DND-41 (cell line): ENCODE measurements around the gene TPX2.

Experiments used
- ATAC-seq: fragments of 200-7000 bp; cut with Tn5 transposase; 3 replicates; pipeline ENCODE4 v1.9.1; 2021; ENCODE audit warnings: low read depth; ENCODE audit not compliant: insufficient read depth
- DNase-seq: peaks from one replicate; pipeline ENCODE4 v3.0.0-alpha.2; 2020
- H2AFZ ChIP-seq: 2 replicates; pipeline ENCODE4 v1.6.0; 2012; ENCODE audit warnings: low read depth, low read length
- H3K27ac ChIP-seq: 2 replicates; pipeline ENCODE4 v1.5.1; 2012; ENCODE audit warnings: low read length, inconsistent platforms
- H3K27me3 ChIP-seq: fragments of 200-600 bp; sonication (generic); 2 replicates; pipeline ENCODE4 v1.6.0; 2012; ENCODE audit warnings: low read length, mild to moderate bottlenecking, inconsistent platforms; ENCODE audit not compliant: insufficient read depth, poor library complexity
- H3K36me3 ChIP-seq: 2 replicates; pipeline ENCODE4 v1.5.1; 2012; ENCODE audit warnings: low read length, inconsistent platforms; ENCODE audit not compliant: insufficient read depth
- H3K4me1 ChIP-seq: 2 replicates; pipeline ENCODE4 v1.5.1; 2012; ENCODE audit warnings: mild to moderate bottlenecking, low read length; ENCODE audit not compliant: insufficient read depth
- H3K4me2 ChIP-seq: 2 replicates; pipeline ENCODE4 v1.6.0; 2012; ENCODE audit warnings: mild to moderate bottlenecking, moderate library complexity, low read length, inconsistent platforms; ENCODE audit not compliant: insufficient read depth
- H3K4me3 ChIP-seq, 2 experiments: fragments of 200-600 bp in 1 of 2; shearing (Covaris generic) in 1 of 2; 2 replicates each; pipeline ENCODE4 v1.5.1; 2012 to 2016; ENCODE audit warnings: inconsistent platforms in 2 of 2, low read length in 2 of 2, mild to moderate bottlenecking in 2 of 2, low read depth in 1 of 2, moderate library complexity in 1 of 2
- H3K79me2 ChIP-seq: 2 replicates; pipeline ENCODE4 v1.6.0; 2012; ENCODE audit warnings: low read length, inconsistent platforms; ENCODE audit not compliant: insufficient read depth
- H3K9ac ChIP-seq: 2 replicates; pipeline ENCODE4 v1.6.0; 2012; ENCODE audit warnings: low read depth, mild to moderate bottlenecking, inconsistent platforms, low read length, moderate library complexity
- H3K9me3 ChIP-seq: 2 replicates; pipeline ENCODE4 v1.5.1; 2012; ENCODE audit warnings: low read length, moderate library complexity, mild to moderate bottlenecking, inconsistent platforms; ENCODE audit not compliant: insufficient read depth, severe bottlenecking
- H4K20me1 ChIP-seq: 2 replicates; pipeline ENCODE4 v1.6.0; 2012; ENCODE audit warnings: low read length; ENCODE audit not compliant: insufficient read depth
- CTCF ChIP-seq: IDR thresholded peaks from 2 replicates; pipeline ENCODE4 v1.5.1; 2012; ENCODE audit warnings: borderline replicate concordance, low read length, moderate library complexity, mild to moderate bottlenecking; ENCODE audit not compliant: poor library complexity, severe bottlenecking; ENCODE audit errors: extremely low read depth
- EZH2 ChIP-seq: IDR thresholded peaks from 3 replicates; pipeline ENCODE4 v1.6.1; 2012; ENCODE audit warnings: borderline replicate concordance, low read depth, mild to moderate bottlenecking, moderate library complexity, low read length, inconsistent platforms; ENCODE audit not compliant: severe bottlenecking

Gene TPX2

GRCh38 chr20:31731321-31731717, 7.8 kb upstream of the TPX2 start:
- Histone ChIP-seq H3K36me3 (no peaks in the 10 kb centered on the region), H3K4me3 (no peak overlapping the region), H3K4me1 (no peaks in the 10 kb centered on the region), H4K20me1 (no peaks in the 10 kb centered on the region), H2AFZ (no peak overlapping the region), H3K9ac (no peak overlapping the region), H3K9me3 (no peaks in the 10 kb centered on the region), H3K79me2 (no peaks in the 10 kb centered on the region), H3K4me2 (no peak overlapping the region), H3K27ac (no peak overlapping the region), H3K27me3 (no peaks in the 10 kb centered on the region)
- ATAC-seq (no peak), DNase-seq (no peak)
- TF ChIP-seq EZH2 (no peak), CTCF (no peak)

GRCh38 chr20:31739550-31739977, 474 bp downstream of the TPX2 start:
- H2AFZ ChIP-seq, result peak overlapping the region; percentile 78
- peaks cover 64% of the 10 kb centered on the region for H3K79me2 ChIP-seq
- peak overlapping the region; percentile 87 for H3K4me2 ChIP-seq
- TF ChIP-seq CTCF (no peak), EZH2 (no peak)
- peak overlapping the region; percentile 77 for H3K9ac ChIP-seq
- ATAC-seq (no peak), DNase-seq (no peak)
- no peaks in the 10 kb centered on the region for H3K27me3 ChIP-seq
- peaks cover 14% of the 10 kb centered on the region; the same call in 1 of the 2 replicates for H4K20me1 ChIP-seq
- peak overlapping the region; percentile 91 for H3K27ac ChIP-seq
- H3K9me3 ChIP-seq, result no peaks in the 10 kb centered on the region
- peaks cover 40% of the 10 kb centered on the region for H3K36me3 ChIP-seq
- H3K4me1 ChIP-seq, result peaks cover 53% of the 10 kb centered on the region
- H3K4me3 ChIP-seq, result peak overlapping the region; percentile 51 to 73

GRCh38 chr20:31740208-31740607, 1.1 kb downstream of the TPX2 start:
- no peak overlapping the region for H2AFZ ChIP-seq
- H3K27ac ChIP-seq, result peak overlapping the region; percentile 91
- peaks cover 58% of the 10 kb centered on the region for H3K4me1 ChIP-seq
- peaks cover 70% of the 10 kb centered on the region for H3K79me2 ChIP-seq
- H3K27me3 ChIP-seq, result no peaks in the 10 kb centered on the region
- H3K9me3 ChIP-seq, result no peaks in the 10 kb centered on the region
- ATAC-seq, result no peak
- H4K20me1 ChIP-seq, result peaks cover 16% of the 10 kb centered on the region; the same call in 1 of the 2 replicates
- DNase-seq, result no peak
- H3K9ac ChIP-seq, result peak overlapping the region; percentile 77
- peaks cover 47% of the 10 kb centered on the region for H3K36me3 ChIP-seq
- peak overlapping the region; percentile 87 for H3K4me2 ChIP-seq
- H3K4me3 ChIP-seq, result peak overlapping the region; percentile 51 to 73
- TF ChIP-seq CTCF, result no peak
- no peak for TF ChIP-seq EZH2
